K562 (cell line): ENCODE results near the gene SLC29A2.

ENCODE experiments used
- TCFL5 ChIP-seq: fragments of 250-450 bp; sonication (Bioruptor Pico); conservative IDR thresholded peaks from 2 replicates; pipeline ENCODE4 v1.6.1; 2021; ENCODE audit warnings: mild to moderate bottlenecking, moderate library complexity, matching md5 sums
- TGIF2 ChIP-seq: sonication (generic); formaldehyde crosslinking; IDR thresholded peaks from 2 replicates; pipeline ENCODE4 v1.8.1; 2022; ENCODE audit warnings: mild to moderate bottlenecking, missing genetic modification reagents, moderate library complexity
- TF ChIP-seq, protein P1 (sequence below), 3 experiments: IDR thresholded peaks in 2 of 3; conservative IDR thresholded peaks in 1 of 3; 2 replicates each; pipeline ENCODE4 v1.5.1; 2011 to 2012; ENCODE audit warnings: low read length in 3 of 3, mild to moderate bottlenecking in 3 of 3, control low read depth in 2 of 3, improper control_type of control experiment in 1 of 3, inconsistent platforms in 1 of 3, low read depth in 1 of 3, mixed read lengths in 1 of 3, moderate library complexity in 1 of 3; ENCODE audit not compliant: insufficient read depth in 2 of 3

DNA sequence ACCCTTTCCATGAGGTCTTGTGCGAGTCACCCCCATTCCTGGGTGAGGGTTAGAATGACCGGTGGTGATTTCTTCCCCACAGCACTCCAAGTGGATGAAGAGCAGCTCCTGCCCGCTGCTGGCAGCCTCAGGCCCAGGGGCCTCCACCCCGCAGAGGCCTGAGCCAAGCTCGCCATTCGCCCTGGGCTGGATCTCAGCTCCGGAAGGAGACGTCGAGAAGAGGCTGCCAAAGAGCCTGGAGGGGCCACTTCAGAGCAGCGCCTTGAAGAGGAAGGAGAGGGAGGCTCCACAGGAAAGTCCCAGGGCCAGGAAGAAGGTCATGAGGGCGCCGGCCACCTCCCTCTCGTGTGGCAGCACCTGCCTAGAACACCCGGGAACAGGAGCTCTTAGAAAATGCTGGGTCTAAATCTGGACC lies 8.4 kb downstream of the SLC29A2 start:
- TF ChIP-seq TGIF2 (CRISPR knock-in tag): no peak
- TF ChIP-seq, protein P1, sequence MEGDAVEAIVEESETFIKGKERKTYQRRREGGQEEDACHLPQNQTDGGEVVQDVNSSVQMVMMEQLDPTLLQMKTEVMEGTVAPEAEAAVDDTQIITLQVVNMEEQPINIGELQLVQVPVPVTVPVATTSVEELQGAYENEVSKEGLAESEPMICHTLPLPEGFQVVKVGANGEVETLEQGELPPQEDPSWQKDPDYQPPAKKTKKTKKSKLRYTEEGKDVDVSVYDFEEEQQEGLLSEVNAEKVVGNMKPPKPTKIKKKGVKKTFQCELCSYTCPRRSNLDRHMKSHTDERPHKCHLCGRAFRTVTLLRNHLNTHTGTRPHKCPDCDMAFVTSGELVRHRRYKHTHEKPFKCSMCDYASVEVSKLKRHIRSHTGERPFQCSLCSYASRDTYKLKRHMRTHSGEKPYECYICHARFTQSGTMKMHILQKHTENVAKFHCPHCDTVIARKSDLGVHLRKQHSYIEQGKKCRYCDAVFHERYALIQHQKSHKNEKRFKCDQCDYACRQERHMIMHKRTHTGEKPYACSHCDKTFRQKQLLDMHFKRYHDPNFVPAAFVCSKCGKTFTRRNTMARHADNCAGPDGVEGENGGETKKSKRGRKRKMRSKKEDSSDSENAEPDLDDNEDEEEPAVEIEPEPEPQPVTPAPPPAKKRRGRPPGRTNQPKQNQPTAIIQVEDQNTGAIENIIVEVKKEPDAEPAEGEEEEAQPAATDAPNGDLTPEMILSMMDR (IDR thresholded peaks at IDR 0.05 in 2 of 3, conservative IDR thresholded peaks at IDR 0.05 in 1 of 3; ENCODE audit: insufficient read depth in 2 of 3, low read depth in 1 of 3, low read length in 3 of 3): no peak
- no peak for TF ChIP-seq TCFL5 (CRISPR knock-in tag)
